Suppressor macrophage treated with lipopolysaccharide for 1 hour (primary cell): ENCODE results near the gene PAPSS2.

ENCODE experiments used
- DNase-seq, 3 donors: peaks; one replicate each; pipeline ENCODE4 v3.0.0-alpha.2; 2020 to 2022

The PAPSS2 gene

DNA sequence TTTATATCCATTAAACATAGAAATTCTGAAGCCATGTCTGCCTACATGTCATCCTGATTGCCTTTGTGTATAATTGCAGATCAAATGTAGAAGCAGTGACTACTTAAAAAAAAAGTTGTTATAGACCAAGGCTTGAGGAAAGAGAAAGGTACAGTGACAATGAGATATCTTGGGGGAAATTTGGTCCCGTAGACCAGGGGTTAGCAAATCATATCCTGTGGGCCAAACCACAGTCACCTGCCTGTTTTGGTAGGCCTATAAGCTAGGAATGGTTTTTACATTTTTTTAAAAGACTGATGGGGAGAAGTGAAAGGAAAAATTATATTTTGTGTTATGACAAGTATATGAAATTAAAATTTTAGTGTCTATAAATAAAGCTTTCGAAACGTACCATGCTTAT lies 12.9 kb downstream of the PAPSS2 start:
- no peak for DNase-seq

GRCh38 chr10:87674943-87675342 lies 15.3 kb downstream of the PAPSS2 start:
- DNase-seq, result no peak

DNA sequence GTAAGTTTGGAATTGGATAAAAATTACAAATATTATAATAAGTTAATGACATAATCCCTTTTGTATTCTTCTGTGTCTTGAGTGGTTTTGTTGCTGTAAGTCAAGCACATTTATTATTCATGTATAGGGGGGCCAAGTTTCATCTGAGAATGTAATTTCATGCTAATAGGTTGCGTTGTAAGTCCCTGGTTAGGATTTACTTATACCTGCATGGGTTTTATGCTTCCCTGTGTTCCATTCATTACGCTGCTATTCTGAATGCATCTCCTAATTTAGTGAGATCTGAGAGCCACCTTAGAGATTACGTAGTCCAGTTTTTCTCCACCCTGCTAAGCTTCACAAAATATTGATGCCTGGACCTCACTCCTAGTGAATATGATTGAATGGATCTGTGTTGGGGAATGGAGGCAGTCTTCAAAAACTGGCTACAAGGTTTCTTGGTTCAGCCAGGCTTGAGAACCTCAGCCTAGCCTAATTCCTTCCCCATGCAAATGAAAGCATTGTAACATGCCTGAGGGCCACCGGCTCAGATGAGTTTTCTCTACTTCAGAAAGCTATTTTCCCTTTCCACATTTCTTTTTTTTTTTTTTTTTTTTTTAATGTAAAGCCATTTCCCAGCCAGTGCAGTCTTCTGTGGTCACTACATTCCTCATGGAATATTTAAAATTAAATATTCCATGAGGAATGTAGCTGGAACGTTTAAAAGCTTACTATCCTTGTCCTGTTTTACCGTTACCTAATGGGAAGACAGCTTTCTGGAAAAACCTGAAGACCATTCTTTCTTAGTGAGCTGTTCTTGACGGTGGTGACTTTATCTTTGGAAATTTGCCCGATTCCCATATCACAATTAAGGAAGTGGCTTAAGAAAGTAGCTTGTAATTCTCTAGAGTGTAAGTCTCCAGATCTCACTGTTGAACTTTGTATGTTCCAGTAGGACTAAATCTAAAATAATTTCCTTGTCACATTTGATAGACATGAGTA lies 16.0 kb downstream of the PAPSS2 start:
- DNase-seq, result peak; percentile 32 to 40 (median 33)

DNA sequence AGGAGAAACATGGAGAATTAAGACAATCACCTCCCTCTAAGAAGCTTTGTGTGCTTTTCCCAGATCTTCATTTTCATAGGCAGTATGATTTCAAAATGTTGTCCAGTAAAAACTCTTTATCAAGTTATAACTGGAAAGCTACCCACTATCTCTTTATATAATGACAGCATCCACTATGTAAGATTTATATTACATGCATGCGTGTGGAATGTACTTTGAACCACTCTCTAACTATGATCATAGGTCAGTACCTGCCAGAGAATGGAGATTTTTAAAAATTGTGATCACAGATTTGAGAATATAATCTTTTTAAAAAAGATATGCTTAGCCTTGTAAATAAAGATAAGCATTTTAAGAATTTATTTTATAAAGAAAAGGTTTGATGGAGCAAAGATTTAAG lies 17.9 kb downstream of the PAPSS2 start:
- no peak for DNase-seq

GRCh38 chr10:87678302-87678701 lies 18.6 kb downstream of the PAPSS2 start:
- DNase-seq, result no peak

GRCh38 chr10:87683356-87683755 lies 23.7 kb downstream of the PAPSS2 start:
- no peak for DNase-seq

DNA sequence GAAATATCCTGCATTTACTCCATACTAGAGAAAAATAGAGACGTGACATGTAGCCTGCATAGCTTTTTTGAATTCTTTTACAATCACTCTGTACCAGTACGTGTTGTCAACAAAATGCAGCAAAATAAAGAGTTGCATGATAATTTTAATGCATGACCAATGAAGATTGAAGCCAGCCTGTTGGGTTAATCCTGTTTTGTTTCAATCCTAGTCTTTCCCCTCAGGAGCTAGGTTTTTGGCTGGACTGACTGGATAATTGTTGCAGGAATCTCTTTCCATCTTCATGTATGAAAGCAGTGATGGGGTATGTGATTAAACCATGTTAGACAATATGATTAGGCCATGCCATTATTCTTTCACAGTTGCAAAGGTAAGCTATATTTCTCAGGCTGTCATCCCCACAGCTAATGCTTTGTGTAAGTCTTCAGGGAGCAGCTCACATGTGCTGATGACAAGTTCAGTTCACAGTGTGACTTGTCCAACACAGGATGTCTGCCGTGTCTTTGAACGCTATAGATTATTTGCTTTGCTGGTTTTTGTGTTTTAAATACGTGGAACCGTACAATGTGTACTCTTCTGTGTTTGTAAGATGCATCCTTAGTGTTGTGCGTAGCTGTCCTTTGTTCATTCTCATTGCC lies 24.4 kb downstream of the PAPSS2 start:
- DNase-seq, result no peak

DNA sequence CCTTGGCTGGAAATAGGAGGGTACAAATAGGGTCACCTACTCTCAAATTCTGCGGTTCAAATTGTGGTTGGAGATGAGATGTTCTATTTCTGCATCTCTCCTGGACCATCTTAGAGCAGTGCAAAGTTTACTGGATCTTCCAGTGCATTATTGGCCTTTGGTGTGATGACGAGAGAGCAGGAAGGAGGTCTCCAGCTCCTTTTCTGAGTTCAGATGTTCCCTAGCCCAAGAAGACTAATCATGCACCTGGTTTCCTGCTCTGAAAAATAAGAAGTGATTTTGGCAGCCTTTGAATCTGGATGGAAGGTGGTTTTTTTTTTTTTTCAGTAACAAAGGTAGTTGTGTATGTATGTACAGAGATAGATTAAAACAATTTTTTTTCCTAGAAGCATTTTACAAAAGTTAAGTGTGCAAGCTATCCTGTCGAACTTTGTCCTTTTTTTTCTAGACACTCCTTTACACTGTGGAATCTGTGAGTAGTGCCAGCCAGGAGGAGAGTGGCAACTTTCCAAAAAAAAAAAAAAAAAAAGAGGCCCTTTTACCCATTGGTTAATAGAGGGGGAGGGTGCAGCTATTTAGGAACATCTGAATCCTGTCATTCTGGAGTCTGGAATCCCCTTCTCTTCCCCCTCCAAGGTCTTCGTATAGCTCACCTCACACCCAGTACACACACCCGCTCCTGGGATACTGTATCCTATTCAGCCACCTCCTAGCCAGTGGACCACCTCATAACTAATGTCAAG lies 26.3 kb downstream of the PAPSS2 start:
- no peak for DNase-seq

DNA sequence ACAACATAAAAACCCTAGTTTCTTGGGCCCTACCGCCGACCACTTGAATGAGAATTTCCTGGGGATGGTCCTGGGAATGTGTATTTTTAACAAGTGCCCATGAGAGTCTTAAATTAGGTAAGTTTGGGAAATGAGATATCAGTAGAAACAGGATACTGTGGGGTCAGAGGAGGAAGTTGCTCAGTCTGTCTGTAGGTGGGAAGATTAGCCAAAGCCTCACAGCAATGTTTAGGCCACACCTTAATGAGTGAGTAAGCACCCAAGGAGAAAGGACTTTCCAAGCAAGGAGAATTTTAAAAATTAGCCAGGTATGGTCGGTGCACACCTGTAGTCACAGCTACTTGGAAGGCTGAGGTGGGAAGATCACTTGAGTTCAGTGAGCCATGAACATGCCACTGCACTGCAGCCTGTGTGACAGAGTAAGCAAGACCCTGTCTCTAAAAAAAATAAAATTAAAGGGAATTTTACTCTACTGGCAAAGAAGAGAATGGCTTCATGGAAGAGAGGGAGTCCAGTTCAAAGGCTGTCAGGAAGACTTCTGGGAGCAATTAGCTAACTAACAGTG lies 31.9 kb downstream of the PAPSS2 start:
- peak in 2 of 3 donors; percentile 21 to 33 for DNase-seq

- DNase-seq, result no peak
Measured at GRCh38 chr10:87692956-87693484, 33.3 kb downstream of the PAPSS2 start.

DNA sequence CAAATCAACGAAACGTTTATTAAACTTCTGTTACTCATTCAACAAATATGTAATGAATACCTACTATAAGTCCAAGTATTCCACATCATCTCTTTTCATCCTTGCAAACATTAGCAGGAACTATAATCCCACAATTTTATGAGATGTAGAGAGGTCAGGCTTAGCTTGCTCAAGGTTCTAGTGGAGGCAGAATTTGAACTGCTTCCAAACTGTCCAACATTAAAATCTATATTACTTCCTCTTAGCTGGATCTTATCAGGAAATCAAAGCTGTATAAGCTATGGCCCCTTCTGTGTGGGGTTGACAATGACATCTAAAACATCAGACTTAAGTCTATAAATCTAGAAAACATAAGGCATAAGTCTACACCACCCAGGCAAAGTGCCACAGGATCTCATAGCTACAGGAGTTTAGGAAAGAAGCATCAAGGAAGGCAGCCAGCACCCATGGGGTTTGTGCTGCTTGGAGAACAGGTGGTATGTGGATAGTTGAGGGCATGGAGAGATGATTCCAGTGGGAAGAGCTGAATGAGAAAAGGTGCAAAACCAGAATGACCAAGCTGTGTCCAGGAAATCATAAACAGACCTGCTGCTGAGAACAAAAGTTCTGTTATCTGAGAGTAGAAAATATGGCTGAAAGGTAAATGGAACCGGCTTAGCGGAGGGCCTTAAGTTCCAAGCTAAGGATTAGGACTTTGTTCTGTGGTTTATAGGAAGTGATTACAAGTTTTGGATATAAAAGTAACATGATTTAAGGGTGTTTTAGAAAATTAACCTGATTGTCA lies 34.5 kb downstream of the PAPSS2 start:
- no peak for DNase-seq

DNA sequence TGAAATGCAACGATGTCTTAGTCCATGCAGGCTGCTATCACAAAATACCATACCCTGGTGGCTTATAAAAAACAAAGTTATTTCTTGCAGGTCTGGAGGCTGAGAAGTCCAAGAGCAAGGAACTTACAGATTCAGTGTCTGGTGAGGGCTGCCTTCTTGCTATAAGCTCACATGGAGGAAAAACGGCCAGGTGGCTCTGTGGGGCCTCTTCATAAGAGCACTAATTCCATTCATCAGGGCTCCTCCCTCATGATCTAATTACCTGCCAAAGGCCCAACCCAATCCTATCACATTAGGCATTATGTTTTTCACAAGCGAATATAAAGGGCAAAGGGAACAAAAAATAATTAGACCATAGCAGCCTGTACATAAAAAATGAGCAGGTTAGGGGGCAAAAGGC lies 35.4 kb downstream of the PAPSS2 start:
- no peak for DNase-seq

DNA sequence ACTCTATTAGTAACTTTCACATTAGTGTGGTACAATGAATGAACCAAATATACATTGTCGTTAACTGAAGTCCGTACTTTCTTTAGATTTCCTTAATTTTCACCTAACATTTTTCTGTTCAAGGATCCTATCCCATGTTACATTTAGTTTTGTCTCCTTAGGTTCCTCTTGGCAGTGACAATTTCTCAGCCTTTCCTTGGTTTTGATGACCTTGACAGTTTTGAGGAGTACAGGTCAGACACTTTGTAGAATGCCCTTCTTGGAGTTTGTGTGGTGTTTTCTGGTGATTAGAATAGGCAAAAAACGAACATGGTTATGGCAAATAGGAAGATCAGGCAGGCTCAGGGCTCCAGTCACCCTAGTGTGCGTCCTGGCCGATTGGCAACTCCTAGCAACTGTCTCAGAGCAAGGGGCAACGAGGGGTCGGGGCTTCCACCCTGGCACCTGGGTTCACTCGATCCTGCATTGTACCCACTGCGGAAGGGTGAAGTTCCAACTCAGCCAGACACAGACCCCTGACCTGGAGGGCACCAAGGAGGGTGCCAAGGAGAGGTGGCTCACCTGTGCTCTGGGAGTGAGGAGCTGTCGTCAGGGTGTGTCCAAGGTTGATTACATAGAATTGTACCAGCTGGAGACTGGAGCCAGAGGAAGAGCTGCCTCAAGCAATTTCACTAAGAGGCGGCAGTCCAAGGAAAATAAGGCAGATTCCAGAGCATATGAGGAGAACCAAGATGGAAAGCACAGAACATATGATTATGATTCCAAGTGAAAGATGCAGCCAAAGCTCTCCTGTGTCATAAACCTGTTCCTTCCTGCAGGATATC lies 37.5 kb downstream of the PAPSS2 start:
- DNase-seq, result no peak

GRCh38 chr10:87700031-87700796 lies 40.5 kb downstream of the PAPSS2 start:
- DNase-seq, result peak in 1 of 3 donors; percentile 31

DNA sequence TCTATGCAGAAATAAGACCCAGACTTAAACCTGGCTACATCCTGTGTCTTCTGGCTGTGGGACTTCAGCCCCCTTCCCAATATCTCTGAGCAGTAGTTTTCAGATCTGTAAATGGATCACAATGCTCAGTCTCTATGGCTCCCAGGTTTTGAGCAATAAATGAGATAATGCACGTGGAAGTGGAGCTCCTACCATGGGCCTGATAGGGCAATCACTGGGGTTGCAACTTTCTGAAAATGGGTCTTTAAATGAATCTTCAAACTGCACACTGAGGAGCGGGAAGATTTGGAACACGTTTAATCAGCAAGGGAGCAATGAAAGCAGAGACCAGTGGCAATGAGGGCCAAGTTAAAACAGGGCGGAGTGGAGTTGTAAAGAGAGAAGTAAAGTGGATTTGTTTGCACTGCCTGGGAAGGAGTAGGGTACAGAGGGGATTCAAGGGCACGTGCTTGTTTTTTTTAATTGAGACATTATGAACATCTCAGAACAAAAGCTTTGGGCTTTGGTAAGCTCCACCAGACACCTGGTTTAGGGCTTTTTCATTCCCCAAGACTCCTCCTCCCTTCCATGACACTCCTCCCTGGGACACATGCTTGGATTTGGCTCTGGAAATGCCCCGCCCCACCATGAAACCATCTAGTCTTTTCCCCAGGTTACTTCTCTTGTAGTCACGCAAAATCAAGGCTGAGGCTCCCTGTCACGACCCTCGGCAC lies 42.7 kb downstream of the PAPSS2 start:
- DNase-seq, result no peak

DNA sequence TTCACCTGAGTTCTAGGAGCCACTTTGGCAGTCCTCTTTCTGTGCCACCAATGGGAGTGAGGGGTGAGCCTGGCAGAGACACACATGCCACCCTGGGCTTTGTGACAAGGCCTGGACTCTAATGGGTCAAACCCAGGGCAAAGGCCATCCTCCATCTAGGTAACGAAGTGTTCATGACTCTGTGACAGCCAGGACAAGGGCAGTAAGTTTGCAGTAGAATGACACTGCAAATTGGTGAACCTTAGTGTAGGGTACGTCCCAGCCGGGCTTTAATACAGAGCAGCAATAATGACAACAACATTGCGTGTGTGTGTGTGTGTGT lies 43.3 kb downstream of the PAPSS2 start:
- DNase-seq, result no peak

GRCh38 chr10:87703771-87704170 lies 44.1 kb downstream of the PAPSS2 start:
- no peak for DNase-seq

GRCh38 chr10:87705339-87705738 lies 45.7 kb downstream of the PAPSS2 start:
- DNase-seq, result no peak

DNA sequence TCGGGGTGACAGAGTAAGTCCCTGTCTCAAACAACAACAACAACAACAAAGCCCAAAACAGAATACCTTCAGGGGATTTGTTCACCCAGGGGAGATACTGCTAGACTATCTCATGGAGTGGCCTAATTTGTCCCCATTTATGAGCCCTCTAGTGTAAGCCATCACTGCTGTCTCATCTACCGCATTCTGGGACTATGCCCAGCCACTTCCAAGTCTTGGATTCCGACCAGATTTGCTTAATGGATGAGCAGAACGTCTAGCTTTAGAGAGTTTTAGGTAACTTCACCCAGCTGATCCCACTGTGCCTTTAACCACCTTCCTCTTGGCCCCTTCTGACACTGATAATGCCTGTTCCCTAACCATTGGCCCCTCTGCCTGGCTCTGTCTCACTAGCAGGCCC lies 47.1 kb downstream of the PAPSS2 start:
- no peak for DNase-seq

DNA sequence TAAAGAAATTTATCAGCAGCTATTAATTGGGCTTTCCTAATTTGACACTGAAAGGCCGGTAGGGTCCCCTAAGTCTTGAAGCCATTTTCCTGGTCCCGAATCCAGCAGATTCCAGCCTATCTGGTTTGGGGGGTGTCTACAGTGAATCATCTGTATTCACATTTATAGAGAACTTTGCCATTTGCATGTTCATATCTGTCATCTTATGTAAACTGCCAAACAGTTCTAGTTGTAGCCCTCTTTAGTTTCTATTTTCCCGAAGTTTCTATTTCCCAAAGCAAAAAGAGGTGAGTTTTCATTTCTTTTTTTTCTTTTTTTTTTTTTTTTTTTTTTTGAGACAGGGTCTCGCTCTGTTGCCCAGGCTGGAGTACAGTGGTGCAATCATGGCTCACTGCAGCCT lies 47.6 kb downstream of the PAPSS2 start:
- no peak for DNase-seq
